SU-DHL-6 (cell line): ENCODE data around the gene TLE6.

Experiments used
- H2AFZ ChIP-seq: fragments of 200-600 bp; sonication (generic); 2 replicates; pipeline ENCODE4 v1.6.1; 2014; ENCODE audit warnings: low read depth, mild to moderate bottlenecking, moderate library complexity, mixed read lengths, antibody characterized with exemption, low read length; ENCODE audit not compliant: severe bottlenecking
- H3F3A ChIP-seq: fragments of 200-600 bp; shearing (Covaris generic); 2 replicates; pipeline ENCODE4 v1.6.0; 2016; ENCODE audit warnings: antibody characterized with exemption, mild to moderate bottlenecking; ENCODE audit not compliant: insufficient read depth
- H3K27ac ChIP-seq: fragments of 200-600 bp; sonication (generic); 2 replicates; pipeline ENCODE4 v1.5.1; 2016; ENCODE audit warnings: low read depth, mild to moderate bottlenecking, low read length, moderate library complexity, mixed read lengths
- H3K27me3 ChIP-seq: fragments of 200-600 bp; sonication (generic), shearing (Covaris generic); 2 replicates; pipeline ENCODE4 v1.6.0; 2014; ENCODE audit warnings: mild to moderate bottlenecking, low read length
- H3K36me3 ChIP-seq: fragments of 200-600 bp; sonication (generic); 2 replicates; pipeline ENCODE4 v1.6.1; 2014; ENCODE audit warnings: mild to moderate bottlenecking, low read length, mixed read lengths
- H3K4me2 ChIP-seq: fragments of 300-600, 200-600 bp; shearing (Covaris generic), sonication (generic); 2 replicates; pipeline ENCODE4 v1.6.0; 2014; ENCODE audit warnings: low read length, low read depth, mild to moderate bottlenecking; ENCODE audit not compliant: poor library complexity, severe bottlenecking
- H3K4me3 ChIP-seq: fragments of 200-600 bp; sonication (generic); 2 replicates; pipeline ENCODE4 v1.5.1; 2014; ENCODE audit warnings: antibody characterized with exemption, low read length, mild to moderate bottlenecking, mixed read lengths; ENCODE audit not compliant: insufficient read depth, poor library complexity, severe bottlenecking
- H3K79me2 ChIP-seq: fragments of 200-600 bp; sonication (generic); 2 replicates; pipeline ENCODE4 v1.6.1; 2014; ENCODE audit warnings: mild to moderate bottlenecking, low read length, moderate library complexity; ENCODE audit not compliant: insufficient read depth
- H3K9ac ChIP-seq: fragments of 200-600 bp; sonication (generic); 2 replicates; pipeline ENCODE4 v1.7.0; 2014; ENCODE audit warnings: mild to moderate bottlenecking, low read length
- H3K9me2 ChIP-seq: fragments of 200-600 bp; sonication (generic); replicated peaks from 2 replicates; pipeline ENCODE4 v1.6.1; 2014; ENCODE audit warnings: low read length; ENCODE audit not compliant: insufficient read depth
- H3K9me3 ChIP-seq: fragments of 200-600 bp; sonication (generic); 2 replicates; pipeline ENCODE4 v1.6.1; 2014; ENCODE audit warnings: low read length, mixed read lengths; ENCODE audit not compliant: insufficient read depth
- H4K20me1 ChIP-seq: fragments of 200-600 bp; sonication (generic); 2 replicates; pipeline ENCODE4 v1.6.1; 2014; ENCODE audit warnings: low read depth, mild to moderate bottlenecking, antibody characterized with exemption, low read length, moderate library complexity, mixed read lengths
- CTCF ChIP-seq: fragments of 200-600 bp; sonication (generic); IDR thresholded peaks from one replicate; pipeline ENCODE4 v1.5.1; 2017; ENCODE audit warnings: antibody characterized with exemption, mild to moderate bottlenecking, low read length, moderate library complexity; ENCODE audit not compliant: insufficient read depth, poor library complexity, severe bottlenecking
- EZH2phosphoT487 ChIP-seq: fragments of 200-600 bp; sonication (generic), shearing (Covaris generic); conservative IDR thresholded peaks from 2 replicates; pipeline ENCODE4 v1.6.1; 2018; ENCODE audit warnings: mild to moderate bottlenecking, antibody characterized with exemption, low read length, moderate library complexity, mixed read lengths

TLE6 gene

GRCh38 chr19:2982561-2982960, 5.2 kb downstream of the TLE6 start:
- no peak overlapping the region for H3K4me2 ChIP-seq

GRCh38 chr19:2982983-2983350, 5.6 kb downstream of the TLE6 start:
- Histone ChIP-seq H2AFZ (no peak overlapping the region), H3K4me2 (no peak overlapping the region), H3K27ac (no peak overlapping the region), H3K9me2 (no peaks in the 10 kb centered on the region), H4K20me1 (no peaks in the 10 kb centered on the region), H3F3A (no peaks in the 10 kb centered on the region), H3K79me2 (no peaks in the 10 kb centered on the region), H3K4me3 (no peak overlapping the region), H3K36me3 (no peaks in the 10 kb centered on the region), H3K9me3 (no peaks in the 10 kb centered on the region), H3K27me3 (no peaks in the 10 kb centered on the region), H3K9ac (no peak overlapping the region)
- TF ChIP-seq EZH2phosphoT487 (no peak), CTCF (no peak)

More at GRCh38 chr19:2982561-2982960, 5.2 kb downstream of the TLE6 start:
- H3K79me2 ChIP-seq = no peaks in the 10 kb centered on the region
- no peaks in the 10 kb centered on the region for H3K27me3 ChIP-seq
- no peaks in the 10 kb centered on the region for H3K9me2 ChIP-seq
- no peaks in the 10 kb centered on the region for H3K36me3 ChIP-seq
- H3F3A ChIP-seq = no peaks in the 10 kb centered on the region
- no peaks in the 10 kb centered on the region for H3K9me3 ChIP-seq
- no peak overlapping the region for H3K27ac ChIP-seq
- no peak overlapping the region for H3K4me3 ChIP-seq
- no peak for TF ChIP-seq CTCF
- TF ChIP-seq EZH2phosphoT487 = no peak
- no peak overlapping the region for H2AFZ ChIP-seq
- H3K9ac ChIP-seq = no peak overlapping the region
- H4K20me1 ChIP-seq = no peaks in the 10 kb centered on the region

GRCh38 chr19:2983351-2984214, 6.2 kb downstream of the TLE6 start:
- H3K36me3 ChIP-seq = no peaks in the 10 kb centered on the region
- H3K9me2 ChIP-seq = no peaks in the 10 kb centered on the region
- H3F3A ChIP-seq = no peaks in the 10 kb centered on the region
- H3K4me2 ChIP-seq = no peak overlapping the region
- H3K9ac ChIP-seq = no peak overlapping the region
- TF ChIP-seq EZH2phosphoT487 (no peak), CTCF (no peak)
- no peaks in the 10 kb centered on the region for H3K9me3 ChIP-seq
- H4K20me1 ChIP-seq = no peaks in the 10 kb centered on the region
- no peak overlapping the region for H3K4me3 ChIP-seq
- no peaks in the 10 kb centered on the region for H3K79me2 ChIP-seq
- no peak overlapping the region for H3K27ac ChIP-seq
- H2AFZ ChIP-seq = no peak overlapping the region
- no peaks in the 10 kb centered on the region for H3K27me3 ChIP-seq
